Activated CD4-positive, alpha-beta T cell treated with anti-CD3 and anti-CD28 coated beads for 24 hours (primary cell): ENCODE results near the gene NEXN.
"Not testable (repeated sequence)": the region's sequence is repeated elsewhere in the genome, so short reads cannot be mapped to it uniquely, and the experiment has no call there.

Experiments used
- DNase-seq, 2 donors: peaks; one replicate each; pipeline ENCODE4 v3.0.0-alpha.2; 2020; ENCODE audit warnings: low read depth in 2 of 2

NEXN gene

DNA sequence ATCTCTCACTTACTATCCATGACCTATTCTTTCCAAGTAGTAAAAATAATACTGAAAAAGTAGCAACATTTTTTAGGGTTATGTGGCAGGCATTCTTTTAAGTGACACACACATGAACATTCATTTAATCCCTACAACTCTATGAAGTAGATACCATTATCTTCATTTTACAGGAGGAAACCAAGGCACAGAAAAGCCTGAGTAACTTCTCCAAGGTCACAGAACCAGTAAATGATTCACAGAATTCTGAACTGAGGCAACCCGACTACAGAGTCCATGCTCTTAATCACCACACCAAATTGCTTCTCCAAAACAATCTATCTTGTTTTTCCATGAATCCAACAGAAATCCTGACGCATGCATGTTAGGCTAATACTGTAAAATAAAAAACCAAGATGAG lies 73.0 kb downstream of the NEXN start:
- no peak for DNase-seq

DNA sequence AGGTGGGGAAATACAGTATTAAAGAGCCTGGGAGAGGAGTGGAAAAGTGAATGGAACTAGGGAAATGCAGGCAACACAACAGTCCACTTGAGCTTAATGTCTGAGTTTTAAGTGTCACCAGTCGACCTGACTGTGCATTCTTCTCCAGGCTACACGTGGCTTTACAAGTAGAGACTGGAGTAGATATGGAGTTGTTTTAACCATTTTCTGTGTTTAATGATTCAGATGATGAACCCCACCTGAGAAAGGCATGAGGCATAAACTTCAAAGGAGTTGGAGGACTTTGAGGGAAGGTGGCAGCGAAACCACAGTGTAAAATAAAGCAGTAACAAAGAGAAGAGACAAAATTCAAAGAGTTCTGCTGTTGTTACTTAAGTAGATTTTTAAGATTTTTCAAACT lies 77.9 kb downstream of the NEXN start:
- DNase-seq, result no peak

DNA sequence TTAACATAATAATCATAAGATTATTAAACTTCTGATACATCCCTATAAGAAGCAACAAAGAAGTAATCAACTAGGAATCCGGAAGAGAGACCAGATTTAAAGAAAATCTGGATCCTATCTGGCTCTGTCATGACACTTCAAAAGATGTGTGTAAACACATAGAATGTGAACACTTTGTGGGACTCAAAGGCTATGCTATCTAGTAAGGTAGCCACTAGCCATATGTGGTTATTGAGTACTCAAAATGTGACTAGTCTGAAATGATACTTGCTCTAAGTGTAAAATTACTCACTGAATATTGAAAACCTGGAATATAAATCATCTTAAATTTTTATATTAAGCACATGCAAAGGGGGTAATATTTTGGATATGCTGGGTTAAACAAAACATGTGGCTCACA lies 81.8 kb downstream of the NEXN start:
- no peak for DNase-seq

DNA sequence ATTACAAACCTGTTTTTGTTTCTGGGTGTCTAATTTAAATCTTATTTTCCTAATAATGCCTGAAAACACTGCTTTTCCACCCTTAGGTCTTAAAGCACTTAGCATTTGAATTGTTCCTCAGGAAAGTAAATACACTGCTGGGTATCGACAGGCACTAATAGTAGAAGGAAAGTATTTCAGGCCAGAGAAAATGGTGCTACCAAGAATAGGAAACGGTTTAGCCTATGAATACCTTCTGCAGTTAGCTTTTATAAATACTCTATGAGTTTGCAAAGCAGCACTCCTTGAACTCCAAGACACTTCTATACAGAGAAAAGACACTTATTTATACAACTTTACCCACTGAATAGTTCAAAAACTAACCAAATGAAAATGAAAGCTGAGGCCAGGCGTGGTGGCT lies 83.7 kb downstream of the NEXN start:
- DNase-seq, result no peak

GRCh38 chr1:77975386-77975785 lies 87.0 kb downstream of the NEXN start:
- DNase-seq, result no peak

- DNase-seq, result no peak
Measured at GRCh38 chr1:77975907-77976306, 87.5 kb downstream of the NEXN start.

- no peak for DNase-seq
Measured at GRCh38 chr1:77976433-77977076, 88.1 kb downstream of the NEXN start.

DNA sequence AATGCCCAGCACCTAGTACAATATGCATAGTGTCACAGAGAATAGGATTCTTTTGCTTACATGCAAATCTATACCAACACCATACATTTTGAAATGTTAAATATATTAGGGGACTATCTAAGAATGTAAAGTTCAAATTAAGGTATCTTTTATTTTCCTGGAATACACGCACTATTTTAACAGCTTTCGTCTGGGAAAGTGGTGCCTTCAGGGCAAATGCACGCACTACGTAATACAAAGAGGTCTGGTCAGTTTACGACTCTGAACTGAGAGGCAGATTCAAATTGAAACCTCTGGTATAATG lies 89.5 kb downstream of the NEXN start:
- DNase-seq, result no peak

DNA sequence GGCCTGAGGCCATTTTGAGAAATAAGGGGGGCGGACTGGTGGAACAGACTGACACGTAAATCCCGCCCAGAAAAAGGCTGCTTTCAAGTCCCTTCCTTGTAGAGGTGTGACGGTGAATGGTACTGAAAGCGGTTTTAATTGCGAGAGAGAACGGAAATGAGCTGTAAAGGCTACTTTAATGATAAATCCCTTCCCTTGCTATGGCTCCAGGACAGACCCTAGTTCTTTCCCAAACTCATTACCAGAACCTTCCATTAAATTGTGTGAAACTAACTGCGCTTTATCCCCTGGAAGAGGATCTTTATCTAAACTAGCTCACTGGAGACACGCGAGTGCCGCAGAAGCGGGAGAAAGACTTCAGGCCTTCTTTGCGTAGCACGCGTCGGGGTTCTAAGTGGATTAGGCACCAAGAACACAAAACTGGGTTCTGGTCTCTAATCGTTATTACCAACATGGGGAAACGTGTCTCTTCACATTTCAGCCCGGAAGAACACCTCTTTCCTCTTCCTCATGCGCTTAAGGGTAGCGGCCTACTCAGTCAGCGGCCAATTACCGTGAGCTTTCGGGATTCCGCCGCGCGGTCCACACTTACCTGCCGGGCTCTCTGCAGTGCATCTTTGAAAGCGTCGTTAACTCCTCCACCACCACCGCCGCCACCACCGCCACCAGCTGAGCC lies 90.0 kb downstream of the NEXN start:
- DNase-seq, result peak; percentile 46 to 58

GRCh38 chr1:77978969-77979876 lies 90.8 kb downstream of the NEXN start, which contains the start of gene FUBP1:
TSS of gene FUBP1 (minus strand) at chr1:77979072. CDS start at chr1:77979004, 68 bp downstream.
- DNase-seq, result peak; percentile 88 to 92

GRCh38 chr1:77983352-77983996 lies 95.0 kb downstream of the NEXN start:
- DNase-seq, result not testable (repeated sequence)

GRCh38 chr1:77983997-77984355 lies 95.6 kb downstream of the NEXN start:
- DNase-seq, result no peak

- DNase-seq, result no peak
Measured at GRCh38 chr1:77984629-77985028, 96.2 kb downstream of the NEXN start.

- no peak for DNase-seq
Measured at GRCh38 chr1:77986810-77987209, 98.4 kb downstream of the NEXN start.

DNA sequence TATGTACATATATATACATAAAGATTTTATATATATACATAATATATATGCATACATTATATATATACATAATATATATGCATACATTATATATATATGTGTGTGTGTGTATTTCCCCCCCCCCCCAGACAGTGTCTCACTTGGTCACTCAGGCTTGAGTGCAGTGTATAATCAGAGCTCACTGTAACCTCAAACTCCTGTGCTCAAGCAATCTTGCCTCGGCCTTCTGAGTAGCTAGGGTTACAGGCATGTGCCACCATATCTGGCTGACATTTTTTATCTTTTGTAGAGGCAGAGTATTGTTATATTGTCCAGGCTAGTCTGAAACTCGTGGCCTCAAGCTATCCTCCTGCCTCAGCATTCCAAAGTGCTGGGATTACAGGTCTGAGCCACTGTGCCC lies 99.5 kb downstream of the NEXN start:
- DNase-seq, result no peak

DNA sequence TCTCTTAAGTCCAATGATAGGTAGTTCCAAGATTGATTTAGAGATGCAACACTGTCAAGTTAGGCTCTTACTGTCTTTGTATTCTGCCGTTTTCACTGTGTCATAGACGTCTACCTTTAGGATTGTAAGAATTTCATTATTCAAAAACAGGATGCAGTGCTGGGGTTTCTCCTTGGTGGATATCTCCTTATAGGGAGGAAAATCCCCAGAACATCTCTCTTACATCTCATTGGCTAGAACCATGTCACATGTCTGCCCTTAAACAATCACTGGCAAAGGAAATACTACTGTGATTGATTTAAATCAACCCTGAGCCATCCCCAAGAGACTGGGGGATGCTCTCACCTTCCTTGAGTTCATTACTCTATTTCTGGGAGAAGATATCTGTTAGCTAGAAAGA lies 101.3 kb downstream of the NEXN start:
- no peak for DNase-seq

- DNase-seq, result no peak
Measured at GRCh38 chr1:77990629-77991204, 102.3 kb downstream of the NEXN start.

DNA sequence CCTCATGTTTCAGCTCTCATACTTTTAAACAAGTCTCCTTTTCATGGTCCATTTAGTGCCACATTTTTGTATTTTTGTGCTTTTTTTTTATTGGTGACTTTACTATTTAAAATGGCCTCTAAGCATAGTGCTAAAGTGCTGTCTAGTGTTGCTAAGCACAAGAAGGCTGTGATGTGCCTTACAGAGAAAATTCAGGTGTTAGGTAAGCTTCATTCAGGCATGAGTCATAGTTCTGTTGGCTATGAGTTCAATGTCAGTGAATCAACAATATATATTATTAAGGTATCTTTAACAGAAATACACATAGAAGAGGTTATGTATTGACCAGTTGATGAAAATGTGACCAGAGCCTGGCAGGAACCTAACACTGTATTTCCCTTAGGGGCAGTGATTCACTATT lies 103.2 kb downstream of the NEXN start:
- no peak for DNase-seq
